Left ventricle myocardium inferior (tissue), 1 donor: Measurements from ENCODE around the gene USP7. TPM values are rescaled to one million over a fixed set of nuclear protein-coding genes. Genes with fewer than 3 reads are reported as not detected.
A peak's percentile ranks its signal among the peaks of the same experiment; 100 is the strongest.

Experiments
- DNase-seq: peaks from one replicate; pipeline ENCODE4 v3.0.0-alpha.2; 2020
- H3K27ac ChIP-seq: fragments of 200-600 bp; replicated peaks from 2 replicates; pipeline ENCODE4 v1.8.0; 2021
- H3K27me3 ChIP-seq: fragments of 200-600 bp; 2 replicates; pipeline ENCODE4 v1.8.0; 2021; ENCODE audit warnings: low read depth
- H3K36me3 ChIP-seq: fragments of 200-600 bp; 2 replicates; pipeline ENCODE4 v1.8.0; 2021
- H3K4me1 ChIP-seq: fragments of 200-600 bp; 2 replicates; pipeline ENCODE4 v1.8.0; 2021
- H3K4me3 ChIP-seq: fragments of 200-600 bp; 2 replicates; pipeline ENCODE4 v1.8.0; 2021; ENCODE audit warnings: mild to moderate bottlenecking, moderate library complexity
- H3K9me3 ChIP-seq: fragments of 200-600 bp; replicated peaks from 2 replicates; pipeline ENCODE4 v1.8.0; 2021
- CTCF ChIP-seq: fragments of 200-600 bp; IDR thresholded peaks from 2 replicates; pipeline ENCODE4 v1.8.0; 2021; ENCODE audit warnings: antibody characterized with exemption, mild to moderate bottlenecking, borderline replicate concordance
- intact Hi-C: fragments of 100-400 bp; cut with micrococcal nuclease; formaldehyde crosslinking; loops from one replicate; pipeline ENCODE4 v1.11.0; 2022
- total RNA-seq: library from RNA; stranded (reverse); fragmentation: NEBNext Ultra II Directional; extraction: Animal tissue kit (Norgen Biotek cat#: 25700); gene quantifications from one replicate; pipeline ENCODE4 v1.2.1, GENCODE V29; 2021
- donor health status: DM: no; HTN: yes; CAD: no; lungs with severe emphysema.

The USP7 gene
- total RNA-seq, 1 donor from 2014 or later = 54.7 TPM

GRCh38 chr16:8889893-8890548, 73.7 kb downstream of the USP7 start:
- Histone ChIP-seq H3K36me3 (peaks cover 50% of the 10 kb centered on the region), H3K27ac (no peak overlapping the region), H3K4me1 (peaks cover 52% of the 10 kb centered on the region), H3K4me3 (no peak overlapping the region), H3K27me3 (no peaks in the 10 kb centered on the region), H3K9me3 (no peaks in the 10 kb centered on the region)
- no peak for DNase-seq
- intact Hi-C loops = loop anchor here (10.0 kb wide), 1 partner anchor 235 kb away; no protein-coding TSS in a partner anchor
- no peak for TF ChIP-seq CTCF

GRCh38 chr16:8888951-8889892, 74.5 kb downstream of the USP7 start:
- Histone ChIP-seq H3K36me3 (peaks cover 42% of the 10 kb centered on the region), H3K9me3 (no peaks in the 10 kb centered on the region), H3K27me3 (no peaks in the 10 kb centered on the region), H3K27ac (no peak overlapping the region), H3K4me3 (no peak overlapping the region), H3K4me1 (peaks cover 52% of the 10 kb centered on the region)
- no peak for TF ChIP-seq CTCF
- no peak for DNase-seq
- intact Hi-C loops = loop anchor here (10.0 kb wide), 1 partner anchor 234 kb away; no protein-coding TSS in a partner anchor

- H3K27me3 ChIP-seq = peaks cover 4% of the 10 kb centered on the region
These were observed 75.7 kb downstream of the USP7 start for GRCh38 chr16:8887952-8888560.

GRCh38 chr16:8887431-8887765, 76.3 kb downstream of the USP7 start:
- no peak for TF ChIP-seq CTCF
- Histone ChIP-seq H3K36me3 (peaks cover 31% of the 10 kb centered on the region), H3K4me3 (no peak overlapping the region), H3K9me3 (no peaks in the 10 kb centered on the region), H3K4me1 (peaks cover 35% of the 10 kb centered on the region), H3K27me3 (peaks cover 10% of the 10 kb centered on the region), H3K27ac (no peak overlapping the region)
- intact Hi-C loops = loop anchor here (10.0 kb wide), 1 partner anchor 233 kb away; no protein-coding TSS in a partner anchor
- no peak for DNase-seq

More at GRCh38 chr16:8887952-8888560, 75.7 kb downstream of the USP7 start:
- H3K27ac ChIP-seq = peak overlapping the region; percentile 38
- H3K4me1 ChIP-seq = peaks cover 42% of the 10 kb centered on the region
- H3K9me3 ChIP-seq = no peaks in the 10 kb centered on the region
- peaks cover 31% of the 10 kb centered on the region for H3K36me3 ChIP-seq
- no peak for TF ChIP-seq CTCF
- intact Hi-C loops = loop anchor here (10.0 kb wide), 1 partner anchor 233 kb away; no protein-coding TSS in a partner anchor
- H3K4me3 ChIP-seq = no peak overlapping the region
- peak; percentile 85 for DNase-seq
